Nasal cavity respiratory epithelium epithelial cell of viscerocranial mucosa (primary cell): ENCODE data around the gene RTBDN. TPM values are rescaled to one million over a fixed set of nuclear protein-coding genes. Genes with fewer than 3 reads are reported as not detected.

Experiments used
- total RNA-seq: library from RNA; depleted of rRNA; stranded (reverse); fragments of >200 nt; gene quantifications from 2 replicates; pipeline ENCODE4 v1.2.3, GENCODE V29; 2014

The RTBDN gene
- total RNA-seq: not detected in 2 replicates

GRCh38 chr19:12834566-12834943 lies at the start of gene RTBDN:
Gene RTBDN (minus strand): TSS chr19:12834579. CDS start chr19:12829979, 4,600 bp downstream.

GRCh38 chr19:12881172-12881808 lies 46.9 kb upstream of the RTBDN start, which contains the start of gene DNASE2:
Gene DNASE2 (minus strand): TSS chr19:12881449. CDS start chr19:12881375, 74 bp downstream.

GRCh38 chr19:12838182-12838885 lies 4.0 kb upstream of the RTBDN start, which contains the start of gene MAST1:
Gene MAST1 (plus strand): TSS chr19:12838515. CDS start chr19:12838573, 58 bp downstream.

GRCh38 chr19:12806242-12807081 lies 27.9 kb downstream of the RTBDN start, which contains the start of gene RNASEH2A:
Gene RNASEH2A (plus strand): TSS chr19:12806584. CDS start chr19:12806674, 90 bp downstream.

GRCh38 chr19:12801466-12802266 lies 32.7 kb downstream of the RTBDN start, which contains the start of the genes PRDX2 and THSD8:
Gene PRDX2 (minus strand): TSS chr19:12801800. CDS start chr19:12801261, 539 bp downstream.
Gene THSD8 (plus strand): TSS chr19:12802069. CDS start chr19:12802072, 3 bp downstream.

GRCh38 chr19:12791345-12792050 lies 42.9 kb downstream of the RTBDN start, which contains the start of gene JUNB:
Gene JUNB (plus strand): TSS chr19:12791486. CDS start chr19:12791772, 286 bp downstream.

Other genes with a start within 250 kb of the RTBDN start
- 7.2 and 13.3 TPM in 2 replicates for gene ZNF490, start 223.8 kb downstream of the RTBDN start, total RNA-seq
- gene ZNF791, start 223.7 kb downstream of the RTBDN start, total RNA-seq: 12.3 and 20.9 TPM in 2 replicates
- gene MAN2B1, start 167.8 kb downstream of the RTBDN start, total RNA-seq: 32.5 and 54.8 TPM in 2 replicates
- 8.7 and 11.6 TPM in 2 replicates for gene WDR83, start 167.8 kb downstream of the RTBDN start, total RNA-seq
- 51.0 and 52.3 TPM in 2 replicates for gene DHPS, start 152.7 kb downstream of the RTBDN start, total RNA-seq
- not detected in 2 replicates for gene GNG14, start 146.6 kb downstream of the RTBDN start, total RNA-seq
- 5.5 and 6.9 TPM in 2 replicates for gene FBXW9, start 137.9 kb downstream of the RTBDN start, total RNA-seq
- gene TNPO2, start 110.6 kb downstream of the RTBDN start, total RNA-seq: 30.1 and 69.1 TPM in 2 replicates
- 101 and 152 TPM in 2 replicates for gene TRIR, start 99.9 kb downstream of the RTBDN start, total RNA-seq
- gene GET3, start 97.1 kb downstream of the RTBDN start, total RNA-seq: 59.7 and 79.6 TPM in 2 replicates
- gene BEST2, start 82.8 kb downstream of the RTBDN start, total RNA-seq: not detected in 2 replicates
- gene HOOK2, start 59.0 kb downstream of the RTBDN start, total RNA-seq: 43.1 and 73.5 TPM in 2 replicates
- 266 and 285 TPM in 2 replicates for gene JUNB, start 43.1 kb downstream of the RTBDN start, total RNA-seq
- 109 and 161 TPM in 2 replicates for gene PRDX2, start 32.8 kb downstream of the RTBDN start, total RNA-seq
- 0.28 TPM in 1 of 2 replicates, not detected in the other for gene THSD8, start 32.5 kb downstream of the RTBDN start, total RNA-seq
- 7.2 and 13.3 TPM in 2 replicates for gene RNASEH2A, start 28.0 kb downstream of the RTBDN start, total RNA-seq
- gene MAST1, start 3.9 kb upstream of the RTBDN start, total RNA-seq: under 0.01 and 0.28 TPM in 2 replicates
- gene DNASE2, start 46.9 kb upstream of the RTBDN start, total RNA-seq: 29.5 and 40.3 TPM in 2 replicates
- under 0.01 TPM in 1 of 2 replicates, not detected in the other for gene KLF1, start 52.6 kb upstream of the RTBDN start, total RNA-seq
- gene GCDH, start 56.6 kb upstream of the RTBDN start, total RNA-seq: 18.0 and 24.6 TPM in 2 replicates
- not detected in 2 replicates for gene SYCE2, start 84.7 kb upstream of the RTBDN start, total RNA-seq
- 82.7 and 88.3 TPM in 2 replicates for gene FARSA, start 99.1 kb upstream of the RTBDN start, total RNA-seq
- gene CALR, start 104.0 kb upstream of the RTBDN start, total RNA-seq: 637 and 1,452 TPM in 2 replicates
- gene RAD23A, start 111.3 kb upstream of the RTBDN start, total RNA-seq: 106 and 132 TPM in 2 replicates
- 15.8 and 24.6 TPM in 2 replicates for gene GADD45GIP1, start 122.6 kb upstream of the RTBDN start, total RNA-seq
- gene DAND5, start 135.0 kb upstream of the RTBDN start, total RNA-seq: 0.07 TPM in 1 of 2 replicates, not detected in the other
- gene NFIX, start 160.9 kb upstream of the RTBDN start, total RNA-seq: 4.1 and 31.2 TPM in 2 replicates